ENCODE results near the gene IL11RA.

The IL11RA gene

DNA sequence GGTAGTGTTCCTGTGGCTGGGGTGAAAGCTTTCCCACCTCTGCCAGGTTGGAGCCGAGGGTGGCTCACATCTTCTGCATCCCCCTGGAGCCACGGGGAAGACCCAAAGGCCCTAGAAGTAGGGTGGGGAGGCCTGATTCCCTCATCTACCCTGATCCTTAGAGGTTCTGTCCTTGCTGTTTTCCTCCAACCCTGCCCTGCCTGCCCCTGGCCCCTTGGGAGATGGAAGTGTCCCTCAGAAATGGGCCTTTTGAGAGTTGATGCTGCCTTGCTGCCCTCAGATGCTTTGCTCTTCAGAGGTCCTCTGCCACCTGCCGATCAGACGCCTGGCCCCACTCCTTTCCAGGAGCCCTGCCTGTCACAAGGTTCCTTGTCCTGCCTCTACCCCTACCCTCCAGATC, 32.8 kb downstream of the IL11RA start:
- no peak for DNase-seq

GRCh38 chr9:34685591-34685990, 33.6 kb downstream of the IL11RA start:
- DNase-seq, result no peak

DNA sequence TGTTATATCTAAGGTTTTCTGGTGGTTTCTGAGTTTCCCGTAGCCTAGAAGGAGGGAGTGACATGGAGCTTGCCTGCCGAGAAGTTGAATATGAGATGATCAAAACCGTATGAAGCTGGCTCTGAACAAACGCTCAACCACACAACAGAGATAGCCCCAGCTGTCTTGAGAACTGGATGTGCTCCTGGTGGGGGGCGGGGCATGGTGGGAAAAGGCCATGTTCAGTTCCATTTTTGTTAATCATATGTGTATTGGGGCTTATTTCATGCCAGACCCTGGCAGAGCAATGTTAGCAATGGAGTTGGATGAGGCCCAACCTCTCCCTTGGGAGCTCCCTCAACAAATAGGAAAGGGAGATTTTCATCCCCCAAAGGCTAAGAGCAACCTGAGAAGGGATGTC, 34.2 kb downstream of the IL11RA start:
- no peak for DNase-seq

GRCh38 chr9:34686732-34687131, 34.7 kb downstream of the IL11RA start:
- no peak for DNase-seq

DNA sequence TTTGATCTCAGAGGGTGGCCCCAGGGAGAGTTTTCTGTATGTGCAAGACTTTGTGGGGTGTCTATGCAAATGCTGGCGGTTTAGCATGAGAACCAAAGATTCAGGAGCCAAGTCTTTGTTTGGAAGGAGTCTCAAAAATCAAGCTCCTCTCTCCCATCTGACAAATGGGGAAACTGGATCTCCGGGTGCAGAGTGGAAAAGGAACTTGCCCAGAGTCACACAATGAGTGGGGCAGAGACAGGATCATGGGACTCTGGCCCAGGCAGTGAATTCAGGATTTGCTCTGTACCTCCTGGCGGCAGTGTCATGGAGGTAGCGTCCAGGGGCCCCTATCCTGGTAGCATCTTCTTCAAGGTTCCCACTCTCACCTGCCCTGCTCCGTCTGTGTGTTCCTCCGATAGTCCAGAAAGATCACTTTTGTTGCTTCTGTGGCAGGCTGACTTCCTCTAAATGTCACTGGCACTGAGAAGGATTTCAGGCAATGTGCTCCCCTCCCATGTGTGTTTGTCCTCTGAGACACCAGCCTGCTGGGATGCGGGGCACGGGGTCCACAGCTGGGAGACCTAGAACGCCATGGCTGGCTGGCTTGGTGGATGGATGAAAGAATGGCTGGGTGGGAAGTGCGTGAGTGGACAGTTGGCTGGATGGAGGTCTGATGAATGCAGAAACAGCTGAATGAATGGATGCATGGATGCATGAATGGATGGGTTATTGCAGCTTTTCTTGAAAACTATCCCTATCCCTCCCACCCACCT, 35.5 kb downstream of the IL11RA start:
- DNase-seq, result no peak

GRCh38 chr9:34688329-34689115, 36.5 kb downstream of the IL11RA start:
- no peak for DNase-seq

GRCh38 chr9:34689116-34689470, 37.1 kb downstream of the IL11RA start:
- no peak for DNase-seq

- no peak for DNase-seq
These were observed 37.5 kb downstream of the IL11RA start for GRCh38 chr9:34689512-34689911.

DNA sequence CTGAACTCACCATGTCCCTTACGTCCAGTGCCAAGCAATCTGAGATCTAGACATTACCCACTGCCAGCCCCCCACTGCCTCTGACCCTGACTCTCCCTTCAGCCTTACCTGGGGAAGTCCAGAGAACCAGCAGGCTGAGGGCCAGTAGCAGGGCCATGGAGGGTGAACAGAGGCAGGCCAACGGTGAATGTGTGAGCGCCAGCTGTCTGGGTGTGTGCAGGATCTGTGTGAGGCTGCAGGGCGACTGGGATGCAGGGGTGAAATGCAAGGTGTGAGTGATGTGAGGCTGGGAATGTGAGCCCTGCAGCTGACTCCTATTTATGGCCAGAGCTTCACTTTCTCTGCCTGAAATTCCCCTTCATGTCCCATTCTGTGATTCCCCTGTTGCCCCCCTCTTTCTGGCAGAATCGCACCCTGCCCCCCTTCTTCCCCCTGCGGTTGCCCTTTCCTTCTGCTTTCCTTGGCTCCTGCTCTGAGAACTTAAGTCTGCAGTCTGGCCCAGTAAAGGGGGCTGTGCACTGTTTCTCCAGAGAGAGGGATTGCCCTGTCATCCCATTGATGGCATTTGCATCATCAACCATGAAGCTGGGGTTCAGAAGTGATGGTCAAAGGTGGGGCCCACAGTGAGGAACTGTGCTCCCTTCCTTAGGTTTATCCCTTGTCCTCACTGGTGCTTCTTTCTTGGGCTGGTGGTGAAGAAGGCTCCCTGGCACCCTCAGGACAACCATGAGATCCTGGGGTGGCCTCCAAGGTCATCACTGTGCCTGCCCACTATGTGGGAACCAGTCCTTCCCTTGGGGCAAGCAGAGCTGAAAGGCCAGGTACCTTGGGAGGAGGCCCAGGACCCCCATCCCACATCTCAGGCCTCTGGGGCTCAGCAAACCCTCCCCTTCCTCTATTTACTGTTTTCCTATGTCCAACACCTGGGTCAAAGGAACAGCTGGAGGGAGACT, 39.3 kb downstream of the IL11RA start, which contains the start of gene CCL19:
CCL19 (minus strand) TSS at position 294 of the 953 bp plus-strand sequence; CDS start at position 157, 137 bp downstream.
- peak in 1 of 58 donors; percentile 3 for DNase-seq

DNA sequence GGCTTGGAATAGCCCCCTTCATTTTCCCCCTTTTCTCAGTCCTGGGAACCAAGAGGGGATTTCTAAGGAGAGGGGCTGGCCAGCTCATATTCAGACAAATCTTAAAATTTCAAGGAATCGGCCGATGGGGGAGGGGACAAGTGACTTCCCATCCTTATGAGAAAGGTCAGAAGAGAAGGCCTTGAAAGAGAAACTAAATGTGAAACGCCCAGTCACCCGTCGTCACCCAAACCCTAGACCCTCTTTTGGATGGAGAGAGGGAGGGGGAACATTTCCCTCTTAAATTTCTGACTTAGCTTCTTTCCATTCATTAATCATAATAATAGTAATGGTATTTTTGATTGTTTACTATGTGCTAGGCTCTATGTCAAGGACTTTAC, 39.9 kb downstream of the IL11RA start:
- no peak for DNase-seq

- DNase-seq, result no peak
These were observed 41.6 kb downstream of the IL11RA start for GRCh38 chr9:34693560-34693959.

DNA sequence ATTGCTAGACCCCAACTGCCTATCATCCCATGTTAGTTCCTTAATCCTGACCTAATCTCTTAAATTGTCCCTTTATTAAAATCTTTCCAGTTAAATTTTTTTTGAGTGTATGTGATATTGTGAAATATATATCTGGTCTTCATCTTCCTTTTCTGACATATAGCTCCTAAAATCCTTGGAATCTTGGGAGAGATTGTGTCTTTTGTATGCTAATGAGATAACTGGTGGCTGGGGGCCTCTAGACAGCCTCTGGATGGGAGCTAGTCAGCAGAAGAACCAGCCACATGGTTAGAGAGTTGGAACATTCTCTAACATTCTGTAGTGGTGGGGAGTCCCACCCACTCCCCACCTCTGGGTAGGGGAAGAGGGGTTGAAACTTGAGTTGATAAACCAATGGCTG, 42.8 kb downstream of the IL11RA start:
- no peak for DNase-seq

- DNase-seq, result peak in 57 of 58 donors; percentile 6 to 78 (median 48)
These were observed 49.2 kb downstream of the IL11RA start for GRCh38 chr9:34701023-34701768.

GRCh38 chr9:34701769-34702736, 50.1 kb downstream of the IL11RA start:
- peak in 57 of 58 donors; percentile 3 to 86 (median 70) for DNase-seq

- DNase-seq, result no peak
These were observed 55.1 kb downstream of the IL11RA start for GRCh38 chr9:34707130-34707529.

DNA sequence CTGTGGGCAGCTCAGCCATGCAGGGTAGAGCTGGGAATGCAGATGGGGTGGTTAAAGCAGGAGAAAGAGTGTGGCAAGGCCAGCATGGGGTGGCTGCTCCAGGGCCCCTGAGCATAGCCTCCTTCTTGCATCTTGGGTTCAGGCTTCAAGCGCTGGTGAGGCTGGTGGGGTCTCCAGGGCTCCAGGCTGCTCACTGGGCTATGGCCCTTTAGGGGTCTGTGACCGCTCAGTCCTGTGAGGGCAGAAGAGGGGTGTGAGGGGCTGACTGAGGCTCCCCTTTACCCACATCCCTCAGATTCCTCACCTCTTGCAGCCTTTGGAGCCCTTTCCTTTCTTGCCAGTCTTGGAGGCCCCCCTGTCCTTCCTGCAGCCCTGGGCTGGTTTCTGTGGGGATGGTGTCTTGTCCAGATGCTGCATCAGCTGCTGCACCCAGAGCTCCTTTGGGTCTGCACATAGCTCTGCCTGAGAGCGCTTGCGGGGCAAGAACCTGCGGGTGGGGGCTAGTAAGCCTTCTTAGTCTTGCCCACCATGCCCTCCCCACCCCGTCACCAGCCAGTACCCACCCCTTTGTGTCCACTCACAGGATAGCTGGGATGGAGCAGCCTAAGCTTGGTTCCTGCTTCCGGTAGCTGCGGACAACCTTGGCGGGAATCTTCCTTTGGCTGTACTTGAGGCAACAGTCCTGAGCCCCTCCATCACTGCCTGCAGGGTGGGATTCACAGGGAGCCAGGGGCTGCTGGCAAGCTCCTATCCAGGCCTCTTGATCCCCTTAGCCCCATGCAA, 57.4 kb downstream of the IL11RA start:
- no peak for DNase-seq

- no peak for DNase-seq
These were observed 58.0 kb downstream of the IL11RA start, which contains the start of gene CCL21 for GRCh38 chr9:34710023-34710422. Gene CCL21 (minus strand): TSS chr9:34710136. CDS start chr9:34710066, 70 bp downstream.
